ENCODE measurements around the gene DENND11.

GRCh38 chr7:141737118-141737835, 35.3 kb upstream of the DENND11 start:
- TF ChIP-seq CTCF (IDR thresholded peaks at IDR 0.05) = no peak
- no peak for TF ChIP-seq POLR2A (IDR thresholded peaks at IDR 0.05)
